Astrocyte (in vitro differentiated cells and primary cell): ENCODE data around the gene SCLY. TPM values are rescaled to one million over a fixed set of nuclear protein-coding genes. Genes with fewer than 3 reads are reported as not detected.

Source experiments
- DNase-seq: peaks from one replicate; pipeline ENCODE4 v3.0.0-alpha.2; 2010; ENCODE audit warnings: low read depth
- FAIRE-seq: peaks from 2 replicates; lab custom pipeline; 2011; peaks lifted over from hg19 to GRCh38; lab: Jason Lieb, UNC
- H2AFZ ChIP-seq: 2 replicates; pipeline ENCODE4 v1.6.0; 2012; ENCODE audit warnings: low read depth, low read length, inconsistent platforms
- H3K27ac ChIP-seq: 2 replicates; pipeline ENCODE4 v1.5.1; 2011; ENCODE audit warnings: low read depth, low read length, inconsistent platforms
- H3K27me3 ChIP-seq: 2 replicates; pipeline ENCODE4 v1.6.0; 2011; ENCODE audit warnings: low read length, inconsistent platforms; ENCODE audit not compliant: insufficient read depth
- H3K36me3 ChIP-seq: 2 replicates; pipeline ENCODE4 v1.5.1; 2011; ENCODE audit warnings: low read length, inconsistent platforms; ENCODE audit not compliant: insufficient read depth
- H3K4me1 ChIP-seq: 2 replicates; pipeline ENCODE4 v1.5.1; 2011; ENCODE audit warnings: low read length, inconsistent platforms; ENCODE audit not compliant: insufficient read depth
- H3K4me2 ChIP-seq: 2 replicates; pipeline ENCODE4 v1.6.0; 2012; ENCODE audit warnings: low read length, inconsistent platforms
- H3K4me3 ChIP-seq: 2 replicates; pipeline ENCODE4 v1.5.1; 2011; ENCODE audit warnings: low read depth, mild to moderate bottlenecking, low read length, inconsistent platforms; ENCODE audit not compliant: insufficient read depth
- H3K79me2 ChIP-seq: 2 replicates; pipeline ENCODE4 v1.6.0; 2012; ENCODE audit warnings: mild to moderate bottlenecking, low read length, inconsistent platforms; ENCODE audit not compliant: insufficient read depth
- H3K9ac ChIP-seq: 2 replicates; pipeline ENCODE4 v1.6.0; 2012; ENCODE audit warnings: mild to moderate bottlenecking, low read length, inconsistent platforms
- H3K9me3 ChIP-seq: 2 replicates; pipeline ENCODE4 v1.5.1; 2012; ENCODE audit warnings: low read depth, mild to moderate bottlenecking, low read length, inconsistent platforms; ENCODE audit not compliant: insufficient read depth
- H4K20me1 ChIP-seq: 2 replicates; pipeline ENCODE4 v1.6.0; 2012; ENCODE audit warnings: low read length, inconsistent platforms; ENCODE audit not compliant: insufficient read depth
- H3K27ac Mint-ChIP-seq: one replicate; pipeline ENCODE4 v1.8.0; 2021; ENCODE audit warnings: mild to moderate bottlenecking, mixed read lengths; ENCODE audit not compliant: unreplicated experiment
- H3K27me3 Mint-ChIP-seq: one replicate; pipeline ENCODE4 v1.8.0; 2021; ENCODE audit warnings: low read depth, mixed read lengths; ENCODE audit not compliant: unreplicated experiment
- H3K36me3 Mint-ChIP-seq: one replicate; pipeline ENCODE4 v1.8.0; 2021; ENCODE audit warnings: low read depth, mixed read lengths; ENCODE audit not compliant: unreplicated experiment
- H3K4me1 Mint-ChIP-seq: one replicate; pipeline ENCODE4 v1.8.0; 2021; ENCODE audit warnings: low read depth, mixed read lengths; ENCODE audit not compliant: unreplicated experiment
- H3K4me3 Mint-ChIP-seq: one replicate; pipeline ENCODE4 v1.8.0; 2021; ENCODE audit warnings: mild to moderate bottlenecking, moderate library complexity, mixed read lengths; ENCODE audit not compliant: unreplicated experiment
- H3K9me3 Mint-ChIP-seq: one replicate; pipeline ENCODE4 v1.8.0; 2021; ENCODE audit warnings: mild to moderate bottlenecking, mixed read lengths; ENCODE audit not compliant: unreplicated experiment
- CTCF ChIP-seq: IDR thresholded peaks from 2 replicates; pipeline ENCODE4 v1.5.1; 2011; ENCODE audit warnings: low read depth, mild to moderate bottlenecking, inconsistent platforms, low read length, moderate library complexity; ENCODE audit not compliant: insufficient read depth
- EZH2 ChIP-seq: IDR thresholded peaks from 2 replicates; pipeline ENCODE4 v1.6.1; 2012; ENCODE audit warnings: mild to moderate bottlenecking, low read length, inconsistent platforms; ENCODE audit not compliant: insufficient read depth
- total RNA-seq: library from RNA; stranded (reverse); gene quantifications from 2 replicates; pipeline ENCODE4 v1.2.1, GENCODE V29; 2021

SCLY gene
- total RNA-seq, 1 donor from 2014 or later: 15.4 TPM

GRCh38 chr2:238020816-238021215, 40.0 kb upstream of the SCLY start:
- H3K27me3 ChIP-seq: no peaks in the 10 kb centered on the region
- DNase-seq (no peak), FAIRE-seq (no peak)
- no peak overlapping the region for H3K4me3 ChIP-seq
- H3K9ac ChIP-seq: no peak overlapping the region
- no peak overlapping the region for H2AFZ ChIP-seq
- no peak overlapping the region for H3K27ac ChIP-seq
- H4K20me1 ChIP-seq: peaks cover 14% of the 10 kb centered on the region
- no peak for TF ChIP-seq CTCF
- TF ChIP-seq EZH2: no peak
- peaks cover 18% of the 10 kb centered on the region for H3K4me1 Mint-ChIP-seq
- H3K4me1 ChIP-seq: no peaks in the 10 kb centered on the region
- H3K9me3 Mint-ChIP-seq: no peaks in the 10 kb centered on the region
- peaks cover 2% of the 10 kb centered on the region for H3K79me2 ChIP-seq
- no peaks in the 10 kb centered on the region for H3K36me3 ChIP-seq
- no peak overlapping the region for H3K4me2 ChIP-seq
- H3K36me3 Mint-ChIP-seq: peaks cover 18% of the 10 kb centered on the region
- H3K27me3 Mint-ChIP-seq: no peaks in the 10 kb centered on the region
- H3K27ac Mint-ChIP-seq: peak overlapping the region; percentile 31
- no peak overlapping the region for H3K4me3 Mint-ChIP-seq
- no peaks in the 10 kb centered on the region for H3K9me3 ChIP-seq

GRCh38 chr2:238021327-238021726, 39.5 kb upstream of the SCLY start:
- Mint-ChIP-seq H3K4me3 (no peak overlapping the region), H3K36me3 (peaks cover 18% of the 10 kb centered on the region), H3K4me1 (peaks cover 18% of the 10 kb centered on the region), H3K27ac (no peak overlapping the region), H3K9me3 (no peaks in the 10 kb centered on the region), H3K27me3 (no peaks in the 10 kb centered on the region)
- Histone ChIP-seq H3K36me3 (no peaks in the 10 kb centered on the region), H3K9me3 (no peaks in the 10 kb centered on the region), H3K79me2 (no peaks in the 10 kb centered on the region), H3K27ac (no peak overlapping the region), H4K20me1 (peaks cover 10% of the 10 kb centered on the region), H3K9ac (no peak overlapping the region), H3K4me2 (no peak overlapping the region), H2AFZ (no peak overlapping the region), H3K4me3 (no peak overlapping the region), H3K27me3 (no peaks in the 10 kb centered on the region), H3K4me1 (no peaks in the 10 kb centered on the region)
- FAIRE-seq (no peak), DNase-seq (no peak)
- no peak for TF ChIP-seq EZH2
- no peak for TF ChIP-seq CTCF

GRCh38 chr2:238022594-238023157, 38.1 kb upstream of the SCLY start:
- peaks cover 4% of the 10 kb centered on the region for H4K20me1 ChIP-seq
- H3K4me1 Mint-ChIP-seq: peaks cover 21% of the 10 kb centered on the region
- H3K4me3 Mint-ChIP-seq: no peak overlapping the region
- peaks cover 21% of the 10 kb centered on the region for H3K36me3 Mint-ChIP-seq
- H3K9ac ChIP-seq: no peak overlapping the region
- no peak overlapping the region for H2AFZ ChIP-seq
- H3K4me1 ChIP-seq: no peaks in the 10 kb centered on the region
- H3K27ac Mint-ChIP-seq: peak overlapping the region; percentile 24
- no peaks in the 10 kb centered on the region for H3K79me2 ChIP-seq
- H3K4me3 ChIP-seq: no peak overlapping the region
- H3K9me3 Mint-ChIP-seq: no peaks in the 10 kb centered on the region
- DNase-seq: no peak
- H3K4me2 ChIP-seq: no peak overlapping the region
- no peaks in the 10 kb centered on the region for H3K27me3 Mint-ChIP-seq
- no peaks in the 10 kb centered on the region for H3K36me3 ChIP-seq
- no peak for FAIRE-seq
- no peaks in the 10 kb centered on the region for H3K9me3 ChIP-seq
- H3K27ac ChIP-seq: no peak overlapping the region
- H3K27me3 ChIP-seq: no peaks in the 10 kb centered on the region
- TF ChIP-seq EZH2 (no peak), CTCF (no peak)
